ENCODE data around the gene TRAF3IP1.

TRAF3IP1 gene

GRCh38 chr2:238287737-238288649 is 32.3 kb upstream of the TRAF3IP1 start, which contains the start of gene PER2:
Gene PER2, minus strand, starts transcription at chr2:238288610. Its CDS starts 10,674 bp downstream, at chr2:238277936.
- peak; percentile 38 for DNase-seq

GRCh38 chr2:238288650-238289573 is 31.4 kb upstream of the TRAF3IP1 start:
- peak; percentile 98 for DNase-seq

- DNase-seq = no peak
Measured at GRCh38 chr2:238289574-238289973, 30.7 kb upstream of the TRAF3IP1 start.

GRCh38 chr2:238290091-238290509 is 30.2 kb upstream of the TRAF3IP1 start:
- DNase-seq = no peak

GRCh38 chr2:238290715-238291549 is 29.4 kb upstream of the TRAF3IP1 start:
- DNase-seq = no peak

GRCh38 chr2:238291550-238292281 is 28.6 kb upstream of the TRAF3IP1 start:
- DNase-seq = no peak

- no peak for DNase-seq
Measured at GRCh38 chr2:238294046-238294392, 26.3 kb upstream of the TRAF3IP1 start.

- DNase-seq = no peak
Measured at GRCh38 chr2:238294393-238295143, 25.8 kb upstream of the TRAF3IP1 start.

GRCh38 chr2:238295144-238296112 is 24.9 kb upstream of the TRAF3IP1 start:
- DNase-seq = no peak

- DNase-seq = no peak
Measured at GRCh38 chr2:238296638-238297457, 23.5 kb upstream of the TRAF3IP1 start.

GRCh38 chr2:238299803-238300202 is 20.5 kb upstream of the TRAF3IP1 start:
- DNase-seq = no peak

GRCh38 chr2:238302087-238302486 is 18.2 kb upstream of the TRAF3IP1 start:
- no peak for DNase-seq

- DNase-seq = no peak
Measured at GRCh38 chr2:238302751-238303150, 17.6 kb upstream of the TRAF3IP1 start.

GRCh38 chr2:238304116-238304515 is 16.2 kb upstream of the TRAF3IP1 start:
- DNase-seq = no peak

GRCh38 chr2:238305092-238305862 is 15.0 kb upstream of the TRAF3IP1 start:
- DNase-seq = no peak

GRCh38 chr2:238305965-238306671 is 14.2 kb upstream of the TRAF3IP1 start:
- no peak for DNase-seq

GRCh38 chr2:238306672-238306998 is 13.7 kb upstream of the TRAF3IP1 start:
- DNase-seq = no peak

- no peak for DNase-seq
Measured at GRCh38 chr2:238308177-238308576, 12.1 kb upstream of the TRAF3IP1 start.
